Right lung (tissue), 5 donors: ENCODE results near the gene PXDC1. TPM values are rescaled to one million over a fixed set of nuclear protein-coding genes. Genes with fewer than 3 reads are reported as not detected.
"Not testable (repeated sequence)": the region's sequence is repeated elsewhere in the genome, so short reads cannot be mapped to it uniquely, and the experiment has no call there.

Source experiments
- DNase-seq, 2 donors: peaks; one replicate each; pipeline ENCODE4 v3.0.0-alpha.2; 2013
- polyA plus RNA-seq, 5 donors: library from polyadenylated mRNA; unstranded; fragments of 120-200 nt; gene quantifications; one replicate each; pipeline versions ENCODE4 v1.2.1 to v1.2.3, GENCODE V29; 2013; ENCODE audit warnings: inconsistent platforms in 1 of 5, low replicate concordance in 1 of 5; ENCODE audit not compliant: insufficient read length in 5 of 5, insufficient read depth in 1 of 5

PXDC1 gene
- polyA plus RNA-seq, 5 donors: 9.9 to 18.1 (median 14.3) TPM

GRCh38 chr6:3765415-3765814 is 13.9 kb upstream of the PXDC1 start:
- DNase-seq: no peak

- no peak for DNase-seq
Measured at GRCh38 chr6:3764516-3765335, 13.2 kb upstream of the PXDC1 start.

GRCh38 chr6:3762852-3763251 is 11.3 kb upstream of the PXDC1 start:
- no peak for DNase-seq

GRCh38 chr6:3762359-3762758 is 10.8 kb upstream of the PXDC1 start:
- no peak for DNase-seq

- no peak for DNase-seq
Measured at GRCh38 chr6:3761989-3762270, 10.4 kb upstream of the PXDC1 start.

- no peak for DNase-seq
Measured at GRCh38 chr6:3759646-3760232, 8.2 kb upstream of the PXDC1 start.

GRCh38 chr6:3758842-3759144 is 7.3 kb upstream of the PXDC1 start:
- DNase-seq: no peak

- not testable (repeated sequence) for DNase-seq
Measured at GRCh38 chr6:3757998-3758841, 6.7 kb upstream of the PXDC1 start.

- no peak for DNase-seq
Measured at GRCh38 chr6:3757241-3757641, 5.7 kb upstream of the PXDC1 start.

- no peak for DNase-seq
Measured at GRCh38 chr6:3756546-3756945, 5.0 kb upstream of the PXDC1 start.

- DNase-seq: no peak
Measured at GRCh38 chr6:3755637-3756545, 4.4 kb upstream of the PXDC1 start.

GRCh38 chr6:3754776-3755175 is 3.3 kb upstream of the PXDC1 start:
- no peak for DNase-seq

GRCh38 chr6:3754032-3754725 is 2.7 kb upstream of the PXDC1 start:
- not testable (repeated sequence) for DNase-seq

GRCh38 chr6:3753228-3753835 is 1.8 kb upstream of the PXDC1 start:
- DNase-seq: no peak

GRCh38 chr6:3752531-3753227 is 1.2 kb upstream of the PXDC1 start:
- no peak for DNase-seq

GRCh38 chr6:3751730-3752530 is 417 bp upstream of the PXDC1 start:
- DNase-seq: peak; percentile 88

- peak in 1 of 2 donors; percentile 67 for DNase-seq
Measured at GRCh38 chr6:3750317-3751076, 1.0 kb downstream of the PXDC1 start.

GRCh38 chr6:3749977-3750316 is 1.6 kb downstream of the PXDC1 start:
- DNase-seq: no peak
